Loucy (cell line): Measurements from ENCODE around the gene NSD2.

Source experiments
- H2AFZ ChIP-seq: fragments of 200-600 bp; sonication (generic); 2 replicates; pipeline ENCODE4 v1.6.0; 2016; ENCODE audit warnings: antibody characterized with exemption, mild to moderate bottlenecking, low read length, moderate library complexity
- H3F3A ChIP-seq: fragments of 200-600 bp; 2 replicates; pipeline ENCODE4 v1.6.0; 2016; ENCODE audit warnings: antibody characterized with exemption, low read depth, mild to moderate bottlenecking
- H3K27me3 ChIP-seq: fragments of 200-600 bp; sonication (generic); 2 replicates; pipeline ENCODE4 v1.6.1; 2014; ENCODE audit warnings: low read length, mild to moderate bottlenecking; ENCODE audit not compliant: insufficient read depth, poor library complexity, severe bottlenecking
- H3K36me3 ChIP-seq: fragments of 200-600 bp; sonication (generic); 2 replicates; pipeline ENCODE4 v1.6.1; 2016; ENCODE audit warnings: low read length; ENCODE audit not compliant: insufficient read depth
- H3K4me1 ChIP-seq: fragments of 200-600 bp; sonication (generic); 2 replicates; pipeline ENCODE4 v1.5.1; 2014; ENCODE audit warnings: low read length, mild to moderate bottlenecking; ENCODE audit not compliant: insufficient read depth, poor library complexity, severe bottlenecking
- H3K4me2 ChIP-seq: fragments of 200-600 bp; sonication (generic); 2 replicates; pipeline ENCODE4 v1.6.0; 2014; ENCODE audit warnings: antibody characterized with exemption, low read length, low read depth, mild to moderate bottlenecking; ENCODE audit not compliant: poor library complexity, severe bottlenecking
- H3K4me3 ChIP-seq: fragments of 200-600 bp; sonication (generic); 2 replicates; pipeline ENCODE4 v1.5.1; 2014; ENCODE audit warnings: low read length, mild to moderate bottlenecking, mixed read lengths; ENCODE audit not compliant: poor library complexity, severe bottlenecking
- H3K79me2 ChIP-seq: fragments of 200-600 bp; sonication (generic); 2 replicates; pipeline ENCODE4 v1.6.1; 2014; ENCODE audit warnings: low read length; ENCODE audit not compliant: insufficient read depth
- H3K9ac ChIP-seq: fragments of 200-600 bp; sonication (generic); 2 replicates; pipeline ENCODE4 v1.6.0; 2014; ENCODE audit warnings: mild to moderate bottlenecking, low read depth, low read length, moderate library complexity; ENCODE audit not compliant: poor library complexity, severe bottlenecking
- H3K9me2 ChIP-seq: fragments of 200-600 bp; sonication (generic); replicated peaks from 2 replicates; pipeline ENCODE4 v1.6.1; 2016; ENCODE audit warnings: low read depth, low read length, mixed read lengths
- H3K9me3 ChIP-seq: fragments of 200-600 bp; sonication (generic); 2 replicates; pipeline ENCODE4 v1.6.1; 2014; ENCODE audit warnings: mild to moderate bottlenecking, antibody characterized with exemption, low read length, low read depth; ENCODE audit not compliant: insufficient read depth
- H4K20me1 ChIP-seq: fragments of 200-600 bp; sonication (generic); 2 replicates; pipeline ENCODE4 v1.6.0; 2014; ENCODE audit warnings: antibody characterized with exemption, low read length, mild to moderate bottlenecking; ENCODE audit not compliant: insufficient read depth, poor library complexity, severe bottlenecking
- EZH2phosphoT487 ChIP-seq: fragments of 200-600 bp; IDR thresholded peaks from 2 replicates; pipeline ENCODE4 v1.6.1; 2018; ENCODE audit warnings: antibody characterized with exemption, mild to moderate bottlenecking, moderate library complexity, borderline replicate concordance
- TF ChIP-seq, protein P1 (sequence below): fragments of 200-600 bp; sonication (generic); conservative IDR thresholded peaks from 2 replicates; pipeline ENCODE4 v1.5.1; 2014; ENCODE audit warnings: mild to moderate bottlenecking, antibody characterized with exemption, low read length

The NSD2 gene

DNA sequence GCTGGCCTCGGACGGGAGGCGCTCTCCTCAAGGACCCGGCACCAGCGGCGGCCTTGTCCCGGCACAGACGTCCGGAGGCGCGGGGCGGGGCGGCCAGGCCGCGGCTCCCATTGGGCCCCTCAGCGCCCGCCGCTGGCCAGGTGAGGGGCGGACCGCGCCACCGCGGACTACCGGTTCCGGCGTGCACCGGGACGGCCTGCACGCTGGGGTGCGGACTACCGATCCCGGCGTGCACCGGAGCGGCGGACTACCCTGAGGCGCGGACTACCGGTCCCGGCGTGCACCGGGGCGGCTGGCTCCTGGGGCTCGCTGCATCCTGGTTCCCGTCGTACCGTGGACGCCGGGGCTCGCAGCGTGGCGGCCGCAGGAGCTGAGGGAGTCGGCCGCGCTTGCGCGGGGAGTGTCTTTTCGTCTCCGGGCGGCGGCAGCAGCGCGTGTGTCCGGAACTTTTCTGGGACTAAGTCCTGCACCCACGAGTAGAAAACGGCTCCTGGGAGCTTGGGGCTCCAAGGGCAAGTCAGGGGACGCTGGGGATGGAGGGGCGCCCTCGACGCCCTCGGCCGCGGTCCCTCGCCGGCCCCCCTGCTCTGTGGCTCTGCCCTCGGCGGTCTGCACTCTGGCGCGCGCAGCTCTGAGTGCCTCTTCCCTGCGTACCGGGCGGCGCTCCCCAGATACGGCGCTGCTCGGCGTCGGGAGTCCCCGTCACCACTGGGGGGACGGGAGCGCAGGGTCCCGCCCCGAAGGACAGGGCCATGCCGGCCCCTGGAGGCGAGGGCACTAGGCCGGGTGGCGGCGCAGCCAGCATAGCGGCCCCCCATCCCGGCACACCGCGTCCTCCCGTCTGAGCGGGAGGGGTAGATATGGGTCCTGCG lies 14.9 kb upstream of the NSD2 start, which contains the start of gene LETM1:
Gene LETM1, minus strand, starts transcription at position 86 of the 872 bp plus-strand sequence. CDS start 206 bp downstream, outside the sequence.
- H3K9me2 ChIP-seq: no peaks in the 10 kb centered on the region
- H3K36me3 ChIP-seq: no peaks in the 10 kb centered on the region
- peak within 1 kb of the TSS; percentile 81 for H2AFZ ChIP-seq
- no peak for TF ChIP-seq EZH2phosphoT487
- TF ChIP-seq, protein P1, sequence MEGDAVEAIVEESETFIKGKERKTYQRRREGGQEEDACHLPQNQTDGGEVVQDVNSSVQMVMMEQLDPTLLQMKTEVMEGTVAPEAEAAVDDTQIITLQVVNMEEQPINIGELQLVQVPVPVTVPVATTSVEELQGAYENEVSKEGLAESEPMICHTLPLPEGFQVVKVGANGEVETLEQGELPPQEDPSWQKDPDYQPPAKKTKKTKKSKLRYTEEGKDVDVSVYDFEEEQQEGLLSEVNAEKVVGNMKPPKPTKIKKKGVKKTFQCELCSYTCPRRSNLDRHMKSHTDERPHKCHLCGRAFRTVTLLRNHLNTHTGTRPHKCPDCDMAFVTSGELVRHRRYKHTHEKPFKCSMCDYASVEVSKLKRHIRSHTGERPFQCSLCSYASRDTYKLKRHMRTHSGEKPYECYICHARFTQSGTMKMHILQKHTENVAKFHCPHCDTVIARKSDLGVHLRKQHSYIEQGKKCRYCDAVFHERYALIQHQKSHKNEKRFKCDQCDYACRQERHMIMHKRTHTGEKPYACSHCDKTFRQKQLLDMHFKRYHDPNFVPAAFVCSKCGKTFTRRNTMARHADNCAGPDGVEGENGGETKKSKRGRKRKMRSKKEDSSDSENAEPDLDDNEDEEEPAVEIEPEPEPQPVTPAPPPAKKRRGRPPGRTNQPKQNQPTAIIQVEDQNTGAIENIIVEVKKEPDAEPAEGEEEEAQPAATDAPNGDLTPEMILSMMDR: peak; percentile 32; the same call in 1 of the 2 replicates
- no peaks in the 10 kb centered on the region for H3F3A ChIP-seq
- H3K27me3 ChIP-seq: no peaks in the 10 kb centered on the region
- peak within 1 kb of the TSS; percentile 97 for H3K4me3 ChIP-seq
- peak within 1 kb of the TSS; percentile 97 for H3K4me2 ChIP-seq
- no peaks in the 10 kb centered on the region for H3K9me3 ChIP-seq
- H4K20me1 ChIP-seq: peaks cover 25% of the 10 kb centered on the region
- peaks cover 58% of the 10 kb centered on the region for H3K79me2 ChIP-seq
- peaks cover 34% of the 10 kb centered on the region for H3K4me1 ChIP-seq
- peak within 1 kb of the TSS; percentile 82 for H3K9ac ChIP-seq

- H2AFZ ChIP-seq: peak overlapping the region; percentile 74; the same call in 1 of the 2 replicates
- peak overlapping the region; percentile 72 for H3K9ac ChIP-seq
- H3F3A ChIP-seq: no peaks in the 10 kb centered on the region
- no peak for TF ChIP-seq EZH2phosphoT487
- TF ChIP-seq, protein P1: no peak
- H3K79me2 ChIP-seq: peaks cover 50% of the 10 kb centered on the region
- H3K4me1 ChIP-seq: peaks cover 32% of the 10 kb centered on the region
- peak overlapping the region; percentile 79 for H3K4me2 ChIP-seq
- H3K4me3 ChIP-seq: peak overlapping the region; percentile 97
- no peaks in the 10 kb centered on the region for H3K9me2 ChIP-seq
- H3K27me3 ChIP-seq: no peaks in the 10 kb centered on the region
- peaks cover 25% of the 10 kb centered on the region for H4K20me1 ChIP-seq
- H3K36me3 ChIP-seq: no peaks in the 10 kb centered on the region
- no peaks in the 10 kb centered on the region for H3K9me3 ChIP-seq
These were observed 14.1 kb upstream of the NSD2 start for GRCh38 chr4:1856943-1857699.

GRCh38 chr4:1857931-1858330 lies 13.3 kb upstream of the NSD2 start:
- Histone ChIP-seq H2AFZ (no peak overlapping the region), H3K9me2 (no peaks in the 10 kb centered on the region), H3K9ac (peak overlapping the region; percentile 72), H3K4me1 (peaks cover 24% of the 10 kb centered on the region), H3K27me3 (no peaks in the 10 kb centered on the region), H3K79me2 (peaks cover 42% of the 10 kb centered on the region), H3K36me3 (no peaks in the 10 kb centered on the region), H3K9me3 (no peaks in the 10 kb centered on the region), H3K4me2 (peak overlapping the region; percentile 79), H3F3A (no peaks in the 10 kb centered on the region), H4K20me1 (peaks cover 20% of the 10 kb centered on the region), H3K4me3 (no peak overlapping the region)
- TF ChIP-seq EZH2phosphoT487: no peak
- TF ChIP-seq, protein P1: no peak
